Stimulated activated naive CD8-positive, alpha-beta T cell treated with anti-CD3 and anti-CD28 coated beads, Interleukin-15, amount 100 ng/mL, for 72 hours (primary cell): ENCODE data around the gene STEAP3.

Experiments used
- ATAC-seq: fragments of 150-1000 bp; cut with Tn5 transposase; 2 replicates; pipeline ENCODE4 v1.10.0; 2021; ENCODE audit warnings: mild to moderate bottlenecking, moderate library complexity
- DNase-seq, 2 donors: peaks; one replicate each; pipeline ENCODE4 v3.0.0; 2021 to 2022
- H3K27ac Mint-ChIP-seq, 2 donors: one replicate each; pipeline ENCODE4 v1.8.0; 2022; ENCODE audit warnings: mild to moderate bottlenecking in 2 of 2, mixed read lengths in 2 of 2, moderate library complexity in 2 of 2
- H3K27me3 Mint-ChIP-seq: one replicate; pipeline ENCODE4 v1.8.0; 2022; ENCODE audit warnings: mixed read lengths
- H3K4me1 Mint-ChIP-seq: one replicate; pipeline ENCODE4 v1.8.0; 2022; ENCODE audit warnings: mild to moderate bottlenecking, mixed read lengths
- H3K4me3 Mint-ChIP-seq, 2 donors: one replicate each; pipeline ENCODE4 v1.8.0; 2022; ENCODE audit warnings: mild to moderate bottlenecking in 2 of 2, mixed read lengths in 2 of 2, moderate library complexity in 1 of 2
- H3K9me3 Mint-ChIP-seq, 2 donors: one replicate each; pipeline ENCODE4 v1.8.0; 2022; ENCODE audit warnings: mixed read lengths in 2 of 2

Gene STEAP3

GRCh38 chr2:119246884-119247843 lies 23.5 kb downstream of the STEAP3 start:
- H3K9me3 Mint-ChIP-seq, result peaks cover 0 to 5% of the 10 kb centered on the region in 2 donors
- H3K27ac Mint-ChIP-seq, result peak overlapping the region in 1 of 2 donors; percentile 30
- no peak overlapping the region for H3K4me3 Mint-ChIP-seq
- DNase-seq (no peak), ATAC-seq (peak; percentile 15)
- no peaks in the 10 kb centered on the region for H3K4me1 Mint-ChIP-seq
- H3K27me3 Mint-ChIP-seq, result no peaks in the 10 kb centered on the region

GRCh38 chr2:119247844-119248271 lies 24.2 kb downstream of the STEAP3 start:
- Mint-ChIP-seq H3K4me3 (no peak overlapping the region), H3K27me3 (no peaks in the 10 kb centered on the region), H3K9me3 (peaks cover 0 to 5% of the 10 kb centered on the region in 2 donors), H3K4me1 (no peaks in the 10 kb centered on the region), H3K27ac (peak overlapping the region in 1 of 2 donors; percentile 12)
- no peak for DNase-seq
- no peak for ATAC-seq

- no peak for ATAC-seq
- peaks cover 0 to 5% of the 10 kb centered on the region in 2 donors for H3K9me3 Mint-ChIP-seq
- DNase-seq, result no peak
- H3K27ac Mint-ChIP-seq, result no peak overlapping the region
- H3K27me3 Mint-ChIP-seq, result no peaks in the 10 kb centered on the region
- H3K4me3 Mint-ChIP-seq, result no peak overlapping the region
- no peaks in the 10 kb centered on the region for H3K4me1 Mint-ChIP-seq
Measured at GRCh38 chr2:119248311-119248710, 24.7 kb downstream of the STEAP3 start.

GRCh38 chr2:119248751-119249150 lies 25.1 kb downstream of the STEAP3 start:
- no peaks in the 10 kb centered on the region for H3K27me3 Mint-ChIP-seq

GRCh38 chr2:119249311-119249710 lies 25.7 kb downstream of the STEAP3 start:
- DNase-seq (no peak), ATAC-seq (no peak)
- H3K27me3 Mint-ChIP-seq, result no peaks in the 10 kb centered on the region
- peak overlapping the region in 1 of 2 donors; percentile 73 for H3K27ac Mint-ChIP-seq
- H3K4me3 Mint-ChIP-seq, result no peak overlapping the region
- no peaks in the 10 kb centered on the region for H3K4me1 Mint-ChIP-seq
- H3K9me3 Mint-ChIP-seq, result peaks cover 0 to 5% of the 10 kb centered on the region in 2 donors

More at GRCh38 chr2:119248751-119249150, 25.1 kb downstream of the STEAP3 start:
- Mint-ChIP-seq H3K27ac (no peak overlapping the region), H3K4me1 (no peaks in the 10 kb centered on the region), H3K4me3 (no peak overlapping the region), H3K9me3 (peaks cover 0 to 5% of the 10 kb centered on the region in 2 donors)
- DNase-seq (no peak), ATAC-seq (no peak)

GRCh38 chr2:119249855-119250717 lies 26.5 kb downstream of the STEAP3 start:
- DNase-seq (no peak), ATAC-seq (no peak)
- Mint-ChIP-seq H3K9me3 (peaks cover 0 to 2% of the 10 kb centered on the region in 2 donors), H3K27ac (no peak overlapping the region), H3K4me1 (no peaks in the 10 kb centered on the region), H3K4me3 (no peak overlapping the region), H3K27me3 (no peaks in the 10 kb centered on the region)

- Mint-ChIP-seq H3K27ac (no peak overlapping the region), H3K27me3 (no peaks in the 10 kb centered on the region), H3K4me1 (no peaks in the 10 kb centered on the region), H3K4me3 (no peak overlapping the region), H3K9me3 (no peaks in the 10 kb centered on the region)
- no peak for DNase-seq
- ATAC-seq, result no peak
Measured at GRCh38 chr2:119250718-119251290, 27.2 kb downstream of the STEAP3 start.

- Mint-ChIP-seq H3K9me3 (no peaks in the 10 kb centered on the region), H3K4me3 (no peak overlapping the region), H3K27ac (peak overlapping the region in 1 of 2 donors; percentile 3), H3K27me3 (no peaks in the 10 kb centered on the region), H3K4me1 (no peaks in the 10 kb centered on the region)
- ATAC-seq (no peak), DNase-seq (no peak)
Measured at GRCh38 chr2:119251652-119252051, 28.0 kb downstream of the STEAP3 start.

GRCh38 chr2:119252186-119253113 lies 28.8 kb downstream of the STEAP3 start:
- no peak for DNase-seq

GRCh38 chr2:119253114-119253702 lies 29.6 kb downstream of the STEAP3 start:
- no peaks in the 10 kb centered on the region for H3K9me3 Mint-ChIP-seq
- H3K27ac Mint-ChIP-seq, result peak overlapping the region in 1 of 2 donors; percentile 64
- no peak for ATAC-seq
- no peaks in the 10 kb centered on the region for H3K27me3 Mint-ChIP-seq
- no peak for DNase-seq
- no peak overlapping the region for H3K4me3 Mint-ChIP-seq
- no peaks in the 10 kb centered on the region for H3K4me1 Mint-ChIP-seq

More at GRCh38 chr2:119252186-119253113, 28.8 kb downstream of the STEAP3 start:
- no peak overlapping the region for H3K27ac Mint-ChIP-seq
- ATAC-seq, result no peak
- H3K4me3 Mint-ChIP-seq, result no peak overlapping the region
- no peaks in the 10 kb centered on the region for H3K27me3 Mint-ChIP-seq
- no peaks in the 10 kb centered on the region for H3K9me3 Mint-ChIP-seq
- no peaks in the 10 kb centered on the region for H3K4me1 Mint-ChIP-seq

GRCh38 chr2:119253760-119254600 lies 30.3 kb downstream of the STEAP3 start:
- Mint-ChIP-seq H3K4me1 (no peaks in the 10 kb centered on the region), H3K27me3 (no peaks in the 10 kb centered on the region), H3K4me3 (no peak overlapping the region), H3K27ac (no peak overlapping the region), H3K9me3 (no peaks in the 10 kb centered on the region)
- DNase-seq, result no peak
- peak; percentile 14 for ATAC-seq

- H3K4me3 Mint-ChIP-seq, result no peak overlapping the region
- no peak overlapping the region for H3K27ac Mint-ChIP-seq
- ATAC-seq (no peak), DNase-seq (no peak)
- no peaks in the 10 kb centered on the region for H3K9me3 Mint-ChIP-seq
- H3K4me1 Mint-ChIP-seq, result no peaks in the 10 kb centered on the region
- H3K27me3 Mint-ChIP-seq, result no peaks in the 10 kb centered on the region
Measured at GRCh38 chr2:119254601-119255080, 31.0 kb downstream of the STEAP3 start.

GRCh38 chr2:119255760-119256581 lies 32.3 kb downstream of the STEAP3 start:
- Mint-ChIP-seq H3K4me3 (no peak overlapping the region), H3K27me3 (no peaks in the 10 kb centered on the region), H3K9me3 (no peaks in the 10 kb centered on the region), H3K27ac (no peak overlapping the region), H3K4me1 (no peaks in the 10 kb centered on the region)
- ATAC-seq (no peak), DNase-seq (no peak)
